Epidermal melanocyte (primary cell): ENCODE results near the gene MCEMP1.
"Not testable (repeated sequence)": the region's sequence is repeated elsewhere in the genome, so short reads cannot be mapped to it uniquely, and the experiment has no call there.

Source experiments
- DNase-seq: peaks from one replicate; pipeline ENCODE4 v3.0.0; 2011; ENCODE audit warnings: low spot score; ENCODE audit not compliant: insufficient read length

MCEMP1 gene

GRCh38 chr19:7643629-7644549 lies 33.0 kb upstream of the MCEMP1 start:
- not testable (repeated sequence) for DNase-seq

- DNase-seq, result no peak
Observed at GRCh38 chr19:7644550-7644877, 32.4 kb upstream of the MCEMP1 start.

DNA sequence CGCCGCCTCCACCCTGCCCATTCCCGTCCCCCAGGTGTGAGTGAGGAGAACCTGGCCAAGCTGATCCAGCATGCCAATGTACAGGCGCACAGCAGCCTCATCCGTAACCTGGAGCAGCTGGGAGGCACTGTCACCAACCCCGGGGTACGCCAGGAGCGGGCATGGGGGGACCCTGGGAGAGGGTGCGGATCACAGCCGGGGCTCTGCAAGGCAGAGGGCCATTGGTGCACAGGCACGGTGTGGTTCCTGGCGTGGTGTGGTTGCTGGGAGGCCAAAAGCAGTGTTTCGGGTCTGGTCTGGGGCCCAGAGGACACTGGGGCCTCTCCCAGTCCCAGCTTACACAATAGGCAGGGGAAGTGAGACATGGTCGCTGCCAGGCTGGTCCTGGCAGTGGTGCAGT lies 31.7 kb upstream of the MCEMP1 start:
- DNase-seq, result no peak

- DNase-seq, result no peak
Observed at GRCh38 chr19:7645656-7646425, 31.0 kb upstream of the MCEMP1 start.

DNA sequence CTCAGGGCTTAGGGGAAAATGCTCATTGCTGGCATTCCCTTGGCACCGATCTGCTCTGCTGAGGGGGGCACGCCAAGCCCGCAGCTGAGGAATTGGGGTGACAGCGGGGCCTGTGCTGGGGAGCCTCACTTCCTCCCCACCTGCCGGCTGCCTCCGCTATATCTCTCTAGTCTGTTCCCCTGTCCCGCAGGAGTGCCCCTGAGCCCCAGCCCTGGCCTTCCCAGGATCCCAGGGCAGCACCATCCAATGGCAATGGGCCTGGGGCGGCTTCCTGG lies 30.5 kb upstream of the MCEMP1 start:
- no peak for DNase-seq

DNA sequence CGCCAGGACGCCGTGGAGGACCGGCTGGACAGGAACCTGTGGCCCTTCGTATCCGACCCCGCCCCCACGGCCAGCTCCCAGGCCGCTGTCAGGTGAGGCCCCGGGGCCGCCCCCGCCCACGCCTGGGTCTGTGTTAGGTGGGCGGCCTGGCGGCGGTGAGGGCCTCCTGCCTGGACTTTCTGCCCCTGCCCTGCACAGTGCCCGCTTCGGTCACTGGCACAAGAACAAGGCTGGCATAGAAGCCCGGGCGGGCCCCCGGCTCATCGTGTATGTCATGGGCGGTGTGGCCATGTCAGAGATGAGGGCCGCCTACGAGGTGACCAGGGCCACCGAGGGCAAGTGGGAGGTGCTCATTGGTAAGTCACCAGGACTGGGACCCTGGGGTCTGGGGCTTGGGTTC lies 29.7 kb upstream of the MCEMP1 start:
- no peak for DNase-seq

DNA sequence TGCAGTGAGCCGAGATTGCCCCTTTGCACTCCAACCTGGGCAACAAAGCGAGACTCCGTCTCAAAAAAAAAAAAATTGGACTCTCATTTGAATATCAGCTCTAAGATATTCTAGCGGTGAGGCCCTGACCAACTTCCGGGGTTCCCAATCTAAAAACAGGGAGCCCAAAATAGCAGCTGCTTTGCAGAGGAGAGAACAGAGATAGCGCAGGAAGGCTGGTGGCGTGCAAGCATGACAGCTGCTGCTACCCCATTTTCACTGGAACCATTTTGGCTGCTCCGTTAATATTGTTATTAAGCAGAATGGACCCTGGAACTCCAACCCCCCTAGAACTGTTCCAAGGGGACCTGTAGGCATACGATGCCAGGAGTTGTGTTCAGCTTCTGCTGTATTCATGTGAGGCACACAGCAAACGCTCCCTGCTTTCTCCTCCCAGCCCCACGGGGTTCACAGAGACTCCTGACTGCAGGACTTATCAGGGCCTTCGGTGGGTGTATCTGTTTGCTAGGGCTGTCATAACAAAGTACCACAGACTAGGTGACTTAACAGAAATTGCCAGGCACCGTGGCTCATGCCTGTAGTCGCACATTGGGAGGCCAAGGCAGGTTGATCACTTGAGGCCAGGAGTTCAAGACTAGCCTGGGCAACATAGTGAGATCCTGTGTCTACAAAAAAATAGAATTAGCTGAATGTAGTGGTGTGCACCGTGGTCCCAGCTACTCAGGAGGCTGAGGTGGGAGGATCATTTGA lies 28.4 kb upstream of the MCEMP1 start:
- no peak for DNase-seq

GRCh38 chr19:7650148-7650547 lies 26.7 kb upstream of the MCEMP1 start:
- no peak for DNase-seq

DNA sequence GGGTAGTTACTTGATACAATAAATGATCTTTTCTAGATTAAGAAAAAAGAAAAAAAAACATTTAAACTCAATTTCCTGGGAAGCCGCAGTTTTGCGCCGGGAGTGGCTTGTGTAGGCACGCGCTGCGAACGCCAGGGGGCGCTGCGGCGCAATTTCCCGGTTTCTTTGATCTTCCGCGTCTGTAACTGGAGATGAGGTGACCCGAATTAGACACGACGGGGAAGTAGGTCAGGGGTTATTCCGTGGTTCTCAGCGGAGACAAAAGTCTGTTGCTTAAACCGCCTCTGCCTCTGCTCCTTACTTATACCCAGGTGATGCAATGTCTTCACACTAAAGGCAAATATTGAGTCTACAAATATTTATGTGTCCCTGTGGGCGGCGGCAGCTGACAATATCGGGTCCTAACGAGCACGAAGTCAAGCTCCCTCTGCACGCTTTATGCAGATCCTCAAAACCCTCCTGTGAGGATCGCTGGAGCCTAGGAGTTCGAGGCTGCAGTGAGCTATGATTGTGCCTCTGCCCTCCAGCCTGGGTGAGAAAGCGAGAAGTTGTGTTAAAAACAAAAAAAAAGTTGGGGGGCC lies 24.7 kb upstream of the MCEMP1 start:
- peak; percentile 91 for DNase-seq

GRCh38 chr19:7654401-7654800 lies 22.5 kb upstream of the MCEMP1 start:
- DNase-seq, result peak; percentile 67

- DNase-seq, result no peak
Observed at GRCh38 chr19:7655581-7655980, 21.3 kb upstream of the MCEMP1 start.

- no peak for DNase-seq
Observed at GRCh38 chr19:7657131-7657751, 19.6 kb upstream of the MCEMP1 start.

- DNase-seq, result no peak
Observed at GRCh38 chr19:7658219-7658686, 18.6 kb upstream of the MCEMP1 start.

GRCh38 chr19:7661744-7662538 lies 14.9 kb upstream of the MCEMP1 start:
- no peak for DNase-seq

DNA sequence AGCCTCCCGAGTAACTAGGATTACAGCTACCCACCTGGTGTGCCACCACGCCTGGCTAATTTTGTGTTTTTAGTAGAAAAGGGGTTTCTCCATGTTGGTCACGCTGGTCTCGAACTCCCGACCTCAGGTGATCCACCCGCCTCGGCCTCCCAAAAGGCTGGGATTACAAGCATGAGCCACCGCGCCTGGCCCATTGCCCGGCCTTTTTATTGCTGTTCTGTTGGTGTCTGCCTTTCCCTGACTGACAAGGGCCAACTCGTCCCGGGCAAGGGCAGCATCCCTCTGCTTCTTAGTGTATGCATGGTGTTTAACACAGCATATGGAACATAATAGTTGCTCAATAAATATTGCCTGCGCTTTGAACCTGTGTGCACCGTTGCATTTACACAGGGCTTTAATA lies 14.2 kb upstream of the MCEMP1 start:
- DNase-seq, result no peak

DNA sequence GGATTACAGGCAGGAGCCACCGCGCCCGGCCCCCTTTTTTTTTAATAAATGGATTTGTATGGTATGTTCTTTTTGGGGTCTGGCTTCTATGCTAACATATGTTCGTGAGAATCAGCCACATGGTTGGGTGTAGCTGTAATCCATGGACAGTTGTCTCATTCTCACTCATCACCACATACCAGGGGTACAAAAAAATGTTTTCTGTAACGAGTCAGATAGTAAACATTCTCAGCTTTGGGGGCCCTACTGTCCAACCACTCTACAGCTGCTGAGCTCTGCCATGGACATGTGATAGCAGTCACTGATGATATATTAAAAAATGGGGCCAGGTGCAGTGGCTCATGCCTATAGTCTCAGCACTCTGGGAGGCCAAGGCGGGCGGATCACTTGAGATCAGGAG lies 13.2 kb upstream of the MCEMP1 start:
- no peak for DNase-seq

- no peak for DNase-seq
Observed at GRCh38 chr19:7665076-7665475, 11.8 kb upstream of the MCEMP1 start.

- no peak for DNase-seq
Observed at GRCh38 chr19:7668842-7669241, 8.0 kb upstream of the MCEMP1 start, which contains the start of gene RETN. Gene RETN, plus strand, starts transcription at chr19:7669049. Its CDS starts 278 bp downstream, at chr19:7669327.

GRCh38 chr19:7669641-7670040 lies 7.2 kb upstream of the MCEMP1 start:
- DNase-seq, result no peak

DNA sequence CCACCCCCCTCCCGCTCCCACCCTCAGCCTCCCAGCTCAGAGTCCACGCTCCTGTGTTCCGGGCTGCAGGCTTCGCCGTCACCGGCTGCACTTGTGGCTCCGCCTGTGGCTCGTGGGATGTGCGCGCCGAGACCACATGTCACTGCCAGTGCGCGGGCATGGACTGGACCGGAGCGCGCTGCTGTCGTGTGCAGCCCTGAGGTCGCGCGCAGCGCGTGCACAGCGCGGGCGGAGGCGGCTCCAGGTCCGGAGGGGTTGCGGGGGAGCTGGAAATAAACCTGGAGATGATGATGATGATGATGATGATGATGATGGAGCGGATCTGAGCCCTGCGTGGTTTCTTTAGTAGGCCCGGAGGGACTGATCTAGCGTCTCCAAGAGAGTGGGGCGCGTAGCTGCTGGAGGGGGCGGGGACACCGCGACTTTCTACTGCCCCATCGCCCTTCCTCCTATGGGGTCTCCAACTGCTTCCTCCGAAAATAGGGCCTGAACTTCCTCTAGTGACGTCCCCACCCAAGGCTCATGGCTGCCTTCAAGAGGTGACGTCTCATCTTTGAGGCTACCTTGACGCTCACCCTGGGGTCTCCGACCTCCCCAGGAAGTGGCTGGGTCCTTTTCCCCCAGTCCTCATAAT lies 6.6 kb upstream of the MCEMP1 start:
- no peak for DNase-seq
